GM12801 (cell line): Measurements from ENCODE around the gene ANKRD31.

ENCODE experiments used
- TF ChIP-seq, protein P1 (sequence below): IDR thresholded peaks from one replicate; pipeline ENCODE4 v1.5.1; 2011; ENCODE audit warnings: control low read depth; ENCODE audit not compliant: insufficient read length; ENCODE audit errors: extremely low read depth

Gene ANKRD31

DNA sequence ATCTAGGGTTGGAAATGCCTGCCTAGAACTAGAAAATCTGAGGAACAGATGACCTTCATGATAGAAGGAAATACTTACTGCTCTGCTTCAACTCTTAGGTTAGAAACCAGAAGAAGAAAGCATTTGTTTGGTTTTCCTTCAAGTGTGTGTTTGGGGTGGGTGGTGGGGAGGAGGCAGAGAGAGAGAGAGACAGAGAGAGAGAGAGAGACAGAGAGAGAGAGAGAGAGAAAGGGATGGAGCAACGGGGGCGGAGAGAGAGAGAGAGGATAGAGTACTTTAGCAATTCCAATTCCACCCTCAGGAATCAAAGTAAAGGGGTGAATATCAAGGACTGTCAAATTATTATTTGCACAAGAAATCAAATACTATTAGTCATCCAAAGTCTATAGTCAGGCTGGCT, 155.2 kb downstream of the ANKRD31 start:
- TF ChIP-seq, protein P1, sequence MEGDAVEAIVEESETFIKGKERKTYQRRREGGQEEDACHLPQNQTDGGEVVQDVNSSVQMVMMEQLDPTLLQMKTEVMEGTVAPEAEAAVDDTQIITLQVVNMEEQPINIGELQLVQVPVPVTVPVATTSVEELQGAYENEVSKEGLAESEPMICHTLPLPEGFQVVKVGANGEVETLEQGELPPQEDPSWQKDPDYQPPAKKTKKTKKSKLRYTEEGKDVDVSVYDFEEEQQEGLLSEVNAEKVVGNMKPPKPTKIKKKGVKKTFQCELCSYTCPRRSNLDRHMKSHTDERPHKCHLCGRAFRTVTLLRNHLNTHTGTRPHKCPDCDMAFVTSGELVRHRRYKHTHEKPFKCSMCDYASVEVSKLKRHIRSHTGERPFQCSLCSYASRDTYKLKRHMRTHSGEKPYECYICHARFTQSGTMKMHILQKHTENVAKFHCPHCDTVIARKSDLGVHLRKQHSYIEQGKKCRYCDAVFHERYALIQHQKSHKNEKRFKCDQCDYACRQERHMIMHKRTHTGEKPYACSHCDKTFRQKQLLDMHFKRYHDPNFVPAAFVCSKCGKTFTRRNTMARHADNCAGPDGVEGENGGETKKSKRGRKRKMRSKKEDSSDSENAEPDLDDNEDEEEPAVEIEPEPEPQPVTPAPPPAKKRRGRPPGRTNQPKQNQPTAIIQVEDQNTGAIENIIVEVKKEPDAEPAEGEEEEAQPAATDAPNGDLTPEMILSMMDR, result no peak

DNA sequence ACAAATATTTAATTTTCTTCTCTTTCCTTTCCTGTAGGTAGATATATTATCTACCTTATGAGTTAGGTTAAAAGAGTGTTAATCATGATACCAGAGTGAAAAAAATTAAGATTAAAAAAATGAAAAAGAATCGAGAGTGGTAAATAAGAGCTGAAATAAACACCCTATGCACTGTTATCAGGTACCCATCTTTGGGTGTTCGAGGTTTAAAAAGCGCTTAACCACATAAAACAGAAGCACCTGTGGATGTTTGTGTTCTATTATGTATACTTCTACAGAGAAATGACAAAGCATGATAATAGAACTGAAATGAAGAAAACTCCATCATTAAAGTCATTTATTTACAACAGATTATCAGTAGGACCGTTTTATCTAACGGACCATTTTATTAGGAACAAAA, 158.7 kb downstream of the ANKRD31 start:
- TF ChIP-seq, protein P1, result no peak

DNA sequence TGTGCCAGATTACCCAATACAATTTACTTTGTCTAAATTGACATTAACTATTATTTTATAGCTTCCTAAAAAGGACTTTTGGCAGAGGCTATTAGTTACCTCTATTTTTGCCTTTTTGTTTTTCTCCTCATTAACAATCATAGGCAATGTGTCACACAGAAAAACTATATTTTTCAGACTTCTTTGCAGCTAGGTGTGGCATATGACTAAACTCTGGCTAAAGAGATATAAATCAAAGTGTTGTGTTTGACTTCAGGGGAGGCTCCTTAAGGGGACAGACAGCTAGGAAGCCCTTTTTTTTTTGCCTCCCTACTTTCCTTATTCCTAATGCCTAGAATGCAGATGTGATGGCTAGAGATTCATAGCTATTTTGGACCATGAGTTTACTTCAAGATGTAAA, 164.6 kb downstream of the ANKRD31 start:
- TF ChIP-seq, protein P1, result no peak

DNA sequence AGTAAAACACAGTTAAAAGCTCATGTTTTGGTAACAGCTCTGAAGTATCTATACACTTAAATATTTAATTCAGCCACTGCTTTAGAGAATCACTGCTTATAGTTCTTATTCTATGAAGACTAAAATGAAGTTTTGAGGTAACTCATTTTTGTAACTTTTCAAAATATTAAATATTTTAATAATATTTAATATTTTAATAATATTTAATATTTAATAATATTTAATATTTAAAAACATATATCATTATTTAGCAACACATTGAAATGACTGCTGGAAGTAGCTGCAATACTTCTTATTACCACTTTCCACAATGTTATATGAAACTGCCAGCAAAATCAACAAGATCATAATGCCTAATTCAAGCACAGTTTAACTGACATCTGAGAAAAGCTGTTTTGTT, 165.6 kb downstream of the ANKRD31 start:
- TF ChIP-seq, protein P1, result no peak

DNA sequence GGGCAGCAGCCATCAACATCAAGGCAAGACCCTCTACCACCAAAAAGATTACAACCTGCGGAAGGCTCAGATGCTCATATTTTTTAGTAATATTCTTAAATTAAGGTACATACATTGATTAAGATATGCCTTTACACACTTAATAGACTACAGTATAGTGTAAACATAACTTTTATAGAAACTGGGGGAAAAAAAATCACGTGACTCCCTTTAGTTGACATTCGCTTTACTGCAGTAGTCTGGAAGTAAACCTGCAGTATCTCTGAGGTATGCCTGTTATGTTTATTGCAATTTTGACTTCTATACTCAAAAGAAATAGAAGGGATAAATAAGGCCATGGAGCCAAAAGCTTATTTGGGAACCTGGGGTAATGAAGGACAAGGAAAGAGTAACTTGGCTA, 169.2 kb downstream of the ANKRD31 start:
- TF ChIP-seq, protein P1, result no peak

DNA sequence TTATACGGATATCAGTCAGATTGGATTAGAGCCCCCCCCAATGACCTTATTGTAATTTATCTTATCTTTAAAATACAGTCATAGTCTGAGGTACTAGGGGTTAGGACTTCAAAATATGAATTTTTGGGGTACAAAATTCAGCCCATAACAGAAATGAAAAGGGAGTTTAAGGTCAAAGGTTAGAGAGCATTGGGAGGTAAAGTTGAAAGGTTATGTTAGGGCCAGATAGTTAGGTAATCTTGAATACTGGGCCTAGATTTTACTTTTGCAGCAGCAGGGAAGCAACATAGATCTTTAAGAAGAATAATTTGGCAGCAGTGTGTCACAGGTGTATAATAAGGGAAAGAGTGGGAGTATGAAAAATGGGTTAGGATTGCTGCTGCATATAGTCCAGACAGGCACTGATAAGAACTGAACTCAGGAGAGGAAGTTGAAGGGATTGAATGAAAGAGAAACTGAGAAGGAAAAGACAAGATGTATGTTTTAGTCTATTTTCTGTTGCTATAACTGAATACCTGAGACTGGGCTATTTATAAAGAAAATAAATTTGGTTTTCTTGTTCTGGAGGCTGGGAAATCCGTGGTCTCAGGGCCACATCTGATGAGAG, 173.7 kb downstream of the ANKRD31 start:
- TF ChIP-seq, protein P1, result no peak

DNA sequence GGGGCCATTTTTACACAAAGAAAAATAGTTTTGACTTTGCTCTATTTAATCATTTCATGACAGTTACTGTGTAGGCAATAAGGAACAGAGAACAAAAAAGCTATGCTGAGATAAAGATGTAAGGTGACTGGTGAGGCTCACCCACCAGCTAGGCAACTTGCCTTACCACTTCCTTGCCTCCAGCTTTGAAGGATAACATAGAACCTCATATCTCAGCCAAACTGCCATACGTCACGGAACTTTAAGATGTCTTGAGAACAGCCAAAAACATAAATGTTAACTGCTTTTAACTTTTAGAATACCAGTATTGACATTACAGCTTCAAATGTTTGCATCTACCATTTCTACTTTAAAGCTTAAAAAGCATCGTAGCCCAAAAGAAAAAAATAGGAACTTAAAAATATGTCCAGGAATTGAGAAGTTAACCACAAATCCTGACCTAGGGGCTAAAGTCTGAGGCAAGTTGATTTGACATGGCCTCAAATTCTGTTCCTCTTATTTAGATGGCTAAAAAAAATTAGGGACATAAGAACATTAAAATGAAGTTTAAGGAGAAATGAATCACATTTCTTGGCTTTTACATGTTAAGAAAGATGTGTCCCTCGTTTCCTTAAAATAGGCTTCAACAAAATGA, 176.6 kb downstream of the ANKRD31 start:
- TF ChIP-seq, protein P1, result no peak
